Retina (tissue), 1 donor: ENCODE results near the gene S1PR5.

Experiments used
- DNase-seq: peaks from one replicate; pipeline ENCODE4 v3.0.0-alpha.2; 2016

S1PR5 gene

DNA sequence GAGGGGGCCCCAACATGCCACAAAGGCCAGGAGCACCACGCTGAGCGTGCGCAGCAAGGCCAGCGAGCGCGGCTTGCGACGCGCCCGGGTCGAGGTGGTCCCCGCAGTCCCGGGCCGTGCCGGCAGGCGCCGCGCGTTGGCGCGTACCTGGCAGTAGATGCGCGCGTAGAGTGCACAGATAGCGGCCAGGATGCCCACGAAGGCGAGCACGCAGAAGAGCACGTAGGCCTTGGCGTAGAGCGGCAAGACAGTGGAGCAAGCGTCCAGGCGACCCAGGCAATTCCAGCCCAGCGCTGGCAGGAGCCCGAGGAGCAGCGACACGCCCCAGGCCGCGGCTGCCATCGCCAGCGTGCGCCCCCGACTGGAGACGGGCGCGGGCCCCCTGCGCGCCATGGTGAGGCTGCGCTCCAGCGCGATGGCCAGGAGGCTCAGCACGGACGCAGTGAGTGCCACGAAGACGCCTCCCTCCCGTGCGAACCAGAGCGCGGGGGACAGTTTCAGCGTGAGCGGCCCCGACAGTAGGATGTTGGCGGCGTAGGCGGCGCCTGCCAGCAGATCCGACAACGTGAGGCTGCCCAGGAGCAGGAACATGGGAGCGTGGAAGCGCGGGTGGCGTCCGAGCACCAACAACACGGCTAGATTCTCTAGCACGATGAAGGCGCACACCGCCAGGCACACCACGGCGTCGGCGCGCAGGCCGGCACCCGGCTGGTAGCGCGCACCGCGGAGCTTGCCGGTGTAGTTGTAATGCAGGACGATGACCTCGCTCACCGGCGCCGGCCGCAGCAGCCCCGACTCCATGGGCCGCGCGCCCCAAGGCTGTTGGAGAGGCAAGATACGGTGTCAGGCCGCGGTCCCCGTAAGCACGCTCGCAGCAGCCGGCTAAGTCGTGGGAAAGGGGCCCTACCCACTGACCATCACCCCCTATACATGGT lies 2.8 kb downstream of the S1PR5 start:
- DNase-seq, result peak; percentile 71

DNA sequence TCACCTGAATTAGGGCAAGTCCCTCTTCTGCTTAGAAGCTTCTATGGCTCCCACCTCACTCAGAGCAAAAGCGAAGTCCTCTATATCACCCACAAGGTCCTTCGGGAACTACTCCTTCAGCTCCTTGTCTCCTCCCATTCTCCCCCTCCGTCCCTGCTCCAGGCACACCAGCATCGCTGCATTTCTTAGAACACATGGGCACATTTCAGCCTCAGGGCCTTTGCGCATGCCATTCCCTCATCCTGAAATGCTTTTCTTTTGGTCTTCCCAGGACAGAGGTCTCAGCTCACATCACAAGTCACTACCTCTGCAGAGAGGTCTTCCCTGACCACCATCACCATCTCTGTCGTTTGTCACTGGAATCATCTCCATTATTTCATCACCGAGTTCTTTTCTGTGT lies 4.0 kb downstream of the S1PR5 start:
- no peak for DNase-seq

DNA sequence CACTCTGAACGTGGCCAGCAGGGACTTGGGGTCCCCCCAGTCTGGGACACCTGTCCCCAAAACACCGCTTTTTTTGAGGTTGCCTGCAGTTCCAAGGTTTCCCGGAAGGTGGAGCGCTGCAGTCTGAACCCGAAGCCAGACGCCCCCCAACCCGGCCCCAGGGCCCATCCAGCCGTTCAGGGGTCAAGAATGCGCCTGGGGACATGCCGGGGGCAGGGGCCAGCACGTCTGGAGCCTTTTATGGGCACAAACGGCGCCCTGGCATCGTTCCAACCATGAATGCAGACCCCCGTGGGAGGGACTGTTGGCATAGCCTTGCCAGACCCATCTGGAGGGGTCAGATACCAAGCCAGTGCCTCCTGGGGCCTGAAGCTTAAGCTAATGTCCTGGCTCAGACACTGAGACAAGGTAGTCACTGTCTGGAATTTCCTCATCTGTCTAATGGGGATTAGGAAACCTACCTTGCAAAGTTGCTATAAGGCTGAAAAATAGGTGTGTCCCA lies 6.9 kb downstream of the S1PR5 start:
- DNase-seq, result peak; percentile 70

DNA sequence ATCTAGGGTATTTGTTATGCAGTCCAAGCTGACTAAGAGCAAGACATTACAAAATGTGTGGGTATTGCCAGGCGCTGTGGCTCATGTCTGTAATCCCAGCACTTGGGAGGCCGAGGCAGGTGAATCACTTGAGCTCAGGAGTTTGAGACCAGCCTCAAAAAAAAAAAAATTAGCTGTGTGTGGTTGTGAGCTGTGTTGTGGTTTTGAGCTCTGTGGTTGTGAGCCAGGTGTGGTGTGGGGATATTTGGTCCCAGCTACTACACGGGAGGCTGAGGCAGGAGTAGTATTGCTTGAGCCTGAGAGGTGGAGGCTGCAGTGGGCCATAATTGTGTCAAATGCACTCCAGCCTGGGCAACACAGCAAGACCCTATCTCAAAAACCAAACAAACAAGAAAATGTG lies 8.5 kb downstream of the S1PR5 start:
- DNase-seq, result no peak

DNA sequence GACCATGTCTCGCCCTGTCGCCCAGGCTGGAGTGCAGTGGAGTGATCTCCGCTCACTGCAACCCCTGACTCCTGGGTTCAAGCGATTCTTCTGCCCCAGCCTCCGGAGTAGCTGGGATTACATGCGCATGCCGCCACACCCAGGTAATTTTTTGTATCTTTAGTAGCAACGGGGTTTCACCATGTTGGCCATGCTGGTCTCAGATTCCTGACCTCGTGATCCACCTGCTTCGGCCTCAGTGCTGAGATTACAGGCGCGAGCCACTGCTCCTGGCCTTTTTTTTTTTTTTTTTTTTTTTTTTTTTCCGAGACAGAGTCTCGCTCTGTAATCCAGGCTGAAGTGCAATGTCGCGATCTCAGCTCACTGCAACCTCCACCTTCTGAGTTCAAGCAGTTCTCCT lies 9.2 kb downstream of the S1PR5 start:
- DNase-seq, result no peak

DNA sequence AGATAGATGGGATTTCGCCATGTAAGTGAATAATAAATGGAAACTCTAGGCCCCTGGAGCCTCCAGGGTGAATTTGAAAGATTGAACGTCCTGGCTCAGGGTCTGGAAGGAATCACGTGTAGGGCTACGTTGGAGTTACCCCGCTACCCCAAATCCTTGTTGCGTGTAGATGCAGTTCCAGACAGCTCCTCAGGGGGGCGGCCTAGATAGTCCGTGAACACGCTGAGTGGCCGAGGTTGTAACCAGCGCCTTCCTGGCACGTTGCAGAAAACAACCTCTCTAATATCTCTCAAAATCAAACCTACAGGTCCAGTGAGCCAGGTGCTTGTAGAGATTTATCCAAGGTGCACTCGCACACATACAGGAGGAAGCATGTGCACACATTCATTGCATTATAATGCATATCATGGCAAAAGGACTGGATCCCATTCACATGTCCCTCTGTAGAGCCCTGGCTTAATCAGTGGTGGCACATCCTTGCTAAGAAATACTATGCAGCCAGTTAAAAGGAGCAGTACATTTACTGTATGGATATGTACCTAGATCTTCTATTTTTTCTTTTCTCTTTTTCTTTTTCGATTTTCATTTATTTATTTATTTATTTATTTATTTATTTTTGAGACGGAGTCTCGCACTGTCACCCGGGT lies 11.5 kb downstream of the S1PR5 start:
- peak; percentile 63 for DNase-seq

DNA sequence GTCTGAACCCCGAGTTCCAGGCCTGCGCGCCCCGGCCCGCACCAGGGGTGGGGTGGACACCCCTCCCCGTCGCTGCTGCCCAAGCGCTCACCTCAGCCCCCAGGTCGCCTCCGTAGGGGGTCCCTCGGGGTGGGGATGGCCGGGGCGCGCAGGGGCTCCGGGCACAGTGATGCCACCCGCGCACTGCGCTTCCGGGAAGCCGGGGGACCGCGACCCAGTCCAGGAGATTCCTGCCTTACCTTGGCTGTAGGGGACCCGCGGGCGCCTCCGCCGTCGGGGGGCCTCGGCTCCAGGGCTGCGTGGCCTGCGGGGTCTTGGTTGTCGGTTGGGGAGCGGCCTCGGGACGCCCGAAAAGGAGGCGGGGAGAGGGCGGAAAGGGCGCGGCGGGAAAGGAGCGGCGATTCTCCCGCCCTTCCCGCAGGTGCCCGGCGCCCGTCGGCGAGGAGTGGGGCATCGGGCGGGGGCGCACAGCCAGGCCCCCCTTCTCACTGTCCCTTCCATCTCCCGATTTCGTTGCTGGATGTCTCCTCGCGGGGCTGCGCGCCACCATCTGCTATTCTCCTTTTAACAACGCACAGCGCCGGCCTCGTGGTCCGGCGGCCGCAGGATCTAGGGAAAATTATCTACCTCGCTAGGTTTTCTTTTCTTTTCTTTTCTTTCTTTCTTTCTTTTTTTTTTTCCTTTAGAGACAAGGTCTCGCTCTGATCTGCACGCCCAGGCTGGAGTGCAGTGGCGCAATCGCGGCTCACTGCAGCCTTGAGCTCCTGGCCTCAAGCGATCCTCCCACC lies 14.1 kb downstream of the S1PR5 start, which contains the start of gene KEAP1:
Gene KEAP1 (minus strand): TSS at position 355 of the 788 bp plus-strand sequence. CDS start 3,323 bp downstream, outside the sequence.
- peak; percentile 90 for DNase-seq

DNA sequence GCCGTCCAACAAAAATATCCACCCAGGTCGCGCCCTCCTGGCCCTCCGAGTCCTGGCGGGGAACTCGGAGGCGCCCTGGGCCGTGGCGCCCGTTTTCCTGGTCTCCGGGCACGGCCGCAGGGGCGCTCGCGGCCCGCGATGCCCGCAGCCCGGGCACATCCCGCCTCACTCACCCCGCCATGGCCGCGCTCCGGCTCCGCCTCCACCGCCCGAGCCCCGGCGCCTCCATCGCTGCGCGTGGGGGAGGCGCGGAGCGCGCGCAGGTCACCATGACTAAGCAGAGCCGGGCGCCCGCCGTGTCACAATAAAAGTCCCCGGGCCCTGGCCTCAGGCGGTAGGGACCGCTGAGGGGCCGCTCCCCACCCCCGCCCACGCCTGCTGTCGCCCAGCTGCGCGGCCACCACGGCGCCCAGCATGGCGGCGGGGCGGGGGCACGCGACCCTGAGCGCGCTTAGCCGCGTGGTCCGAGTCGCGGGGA lies 14.7 kb downstream of the S1PR5 start:
- peak; percentile 94 for DNase-seq

DNA sequence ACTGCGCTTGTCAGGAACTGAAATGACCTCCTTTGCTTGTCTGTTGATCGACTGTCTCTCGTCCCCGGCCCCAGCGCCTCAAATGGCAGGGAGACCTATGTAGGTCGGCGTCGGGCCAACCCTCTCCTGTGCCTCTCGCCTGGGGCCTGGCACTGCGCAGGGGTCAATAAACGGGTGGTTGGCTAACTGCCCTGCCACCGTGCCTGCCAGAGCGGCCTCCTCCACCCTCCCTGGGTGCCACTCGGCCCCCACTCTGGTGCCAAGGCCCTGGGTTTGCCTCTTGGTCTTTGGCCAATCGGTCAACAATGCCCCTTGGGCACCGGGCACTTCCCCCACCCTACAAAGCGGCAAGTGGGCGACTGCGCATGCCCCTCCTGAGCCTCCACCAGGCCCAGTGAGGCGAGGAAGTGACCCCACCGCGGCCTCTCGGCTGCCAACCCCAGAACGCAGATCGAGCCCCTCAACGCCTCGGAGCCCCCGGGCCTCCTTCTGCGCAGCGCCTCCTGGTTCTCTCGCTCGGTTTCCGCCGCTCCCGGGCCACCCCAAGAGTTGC lies 15.2 kb downstream of the S1PR5 start:
- DNase-seq, result peak; percentile 88

DNA sequence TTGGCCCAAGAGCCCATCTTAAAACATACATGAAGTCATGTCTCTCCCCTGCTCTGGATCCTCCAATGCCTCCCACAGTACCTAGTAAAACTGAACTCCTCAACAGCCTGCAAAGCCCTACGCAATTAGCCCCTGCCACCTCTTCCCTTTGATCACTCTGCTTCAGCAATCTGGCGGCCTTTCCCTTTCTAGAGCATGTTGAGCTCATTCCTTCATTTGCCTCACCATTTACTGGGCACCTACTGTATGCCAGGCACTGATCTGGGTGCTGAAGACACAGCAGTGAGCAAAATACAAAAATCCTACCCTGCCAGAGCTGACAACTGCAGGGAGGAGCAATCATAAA lies 17.0 kb downstream of the S1PR5 start:
- DNase-seq, result no peak

DNA sequence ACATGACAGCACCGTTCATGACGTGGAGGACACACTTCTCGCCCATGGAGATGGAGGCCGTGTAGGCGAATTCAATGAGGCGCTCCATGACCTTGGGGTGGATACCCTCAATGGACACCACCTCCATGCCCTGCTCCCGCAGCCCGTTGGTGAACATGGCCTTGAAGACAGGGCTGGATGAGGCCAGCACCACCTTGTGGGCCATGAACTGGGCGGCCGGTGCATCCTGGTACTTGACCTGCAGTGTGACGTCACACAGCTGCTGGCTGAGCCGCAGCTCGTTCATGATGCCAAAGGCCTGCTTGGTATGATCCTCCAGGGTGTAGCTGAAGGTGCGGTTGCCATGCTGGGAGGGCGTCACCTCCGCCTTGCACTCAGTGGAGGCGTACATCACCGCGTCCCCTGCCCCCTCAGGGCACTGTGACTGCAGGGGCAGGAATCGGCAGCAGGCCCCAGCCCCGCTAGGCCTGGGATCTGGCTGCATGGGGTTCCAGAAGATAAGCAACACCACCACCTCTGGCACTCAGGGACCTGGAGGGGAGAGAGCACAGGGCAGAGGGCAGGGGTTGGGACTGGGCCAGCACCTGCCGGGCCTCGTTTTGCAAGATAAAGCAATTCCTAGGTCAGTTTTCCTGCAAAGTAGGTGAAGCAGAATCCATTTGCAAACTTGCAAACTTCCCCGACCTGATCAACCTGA lies 17.5 kb downstream of the S1PR5 start:
- no peak for DNase-seq

DNA sequence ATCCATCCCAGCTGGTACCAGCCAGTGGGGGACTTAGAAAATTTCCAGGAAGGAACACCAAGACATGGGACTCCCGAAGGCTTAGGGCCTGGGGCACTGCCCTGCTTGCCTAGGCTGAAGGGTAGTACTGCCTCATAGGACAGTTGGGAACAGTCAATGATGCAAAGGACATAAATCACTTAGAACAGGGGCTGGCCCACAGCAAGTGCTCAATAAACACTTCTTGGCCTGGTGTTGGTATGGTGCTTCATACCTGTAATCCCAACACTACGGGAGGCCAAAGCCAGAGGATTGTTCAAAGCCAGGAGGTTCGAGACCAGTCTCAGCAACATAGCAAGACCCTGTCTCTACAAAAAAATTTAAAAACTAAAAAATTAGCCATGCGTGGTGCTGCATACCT lies 19.9 kb downstream of the S1PR5 start:
- DNase-seq, result no peak

DNA sequence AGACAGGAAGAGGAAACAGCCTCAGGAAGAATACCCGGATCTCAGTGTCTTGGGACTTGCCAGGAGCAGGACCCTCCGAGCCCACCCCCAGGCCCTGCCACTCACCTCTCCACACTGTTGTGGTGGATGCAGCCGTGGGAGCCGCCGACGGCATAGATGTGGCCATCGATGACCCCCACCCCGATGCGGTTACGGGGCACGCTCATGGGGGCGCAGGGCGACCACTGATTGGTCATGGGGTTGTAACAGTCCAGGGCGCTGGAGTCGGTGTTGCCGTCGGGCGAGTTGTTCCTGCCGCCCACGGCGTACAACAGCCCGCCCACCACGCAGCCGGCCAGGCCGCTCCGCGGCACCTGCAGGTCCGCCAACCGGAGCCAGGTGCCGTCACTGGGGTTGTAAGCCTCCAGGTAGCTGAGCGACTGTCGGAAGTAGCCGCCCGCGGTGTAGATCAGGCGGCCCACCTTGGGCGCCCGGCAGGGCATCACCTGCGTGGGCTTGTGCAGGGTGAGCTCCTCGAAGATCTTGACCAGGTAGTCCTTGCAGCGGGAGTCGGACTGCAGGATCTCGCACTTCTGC lies 25.7 kb downstream of the S1PR5 start:
- no peak for DNase-seq

DNA sequence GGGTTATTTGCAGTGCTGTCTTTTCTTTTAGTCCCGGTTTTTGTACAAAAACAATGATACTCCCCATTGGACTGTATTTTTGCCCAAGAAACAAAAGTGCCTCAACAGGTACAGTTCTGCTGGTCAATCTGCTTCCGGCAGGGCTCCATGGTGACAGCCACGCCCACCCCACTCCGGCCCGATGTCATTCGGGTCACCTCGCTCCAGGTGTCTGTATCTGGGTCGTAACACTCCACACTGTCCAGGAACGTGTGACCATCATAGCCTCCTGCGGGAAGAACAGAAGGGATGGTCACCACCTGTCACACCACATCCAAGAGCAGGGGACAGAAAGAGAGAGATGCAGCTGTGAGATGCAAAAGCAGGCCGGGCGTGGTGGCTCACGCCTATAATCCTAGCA lies 30.7 kb downstream of the S1PR5 start:
- no peak for DNase-seq

DNA sequence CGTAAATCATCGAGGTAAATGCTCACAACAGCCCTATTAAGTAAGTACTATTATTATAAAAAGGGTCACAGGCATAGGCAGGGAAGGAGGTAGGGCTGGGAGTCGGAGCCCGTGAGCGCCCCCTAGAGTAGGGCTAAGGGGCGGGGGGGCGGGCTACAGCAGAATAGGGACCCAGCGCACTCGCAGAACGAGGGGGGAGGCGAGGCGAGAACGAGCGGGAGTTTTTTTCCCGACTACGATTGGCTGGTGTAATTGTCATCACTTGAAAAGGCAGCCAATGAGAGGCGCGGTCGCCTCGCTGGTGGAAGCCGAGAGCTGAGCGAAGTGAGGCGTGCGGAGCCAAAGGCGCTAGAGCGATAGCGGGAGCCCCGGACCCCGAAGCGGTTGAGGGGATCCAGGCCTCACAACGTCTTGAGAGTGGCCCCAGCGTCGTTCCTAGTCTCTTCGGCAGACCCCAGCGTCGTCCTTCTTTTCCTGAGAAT lies 38.3 kb downstream of the S1PR5 start:
- peak; percentile 85 for DNase-seq

DNA sequence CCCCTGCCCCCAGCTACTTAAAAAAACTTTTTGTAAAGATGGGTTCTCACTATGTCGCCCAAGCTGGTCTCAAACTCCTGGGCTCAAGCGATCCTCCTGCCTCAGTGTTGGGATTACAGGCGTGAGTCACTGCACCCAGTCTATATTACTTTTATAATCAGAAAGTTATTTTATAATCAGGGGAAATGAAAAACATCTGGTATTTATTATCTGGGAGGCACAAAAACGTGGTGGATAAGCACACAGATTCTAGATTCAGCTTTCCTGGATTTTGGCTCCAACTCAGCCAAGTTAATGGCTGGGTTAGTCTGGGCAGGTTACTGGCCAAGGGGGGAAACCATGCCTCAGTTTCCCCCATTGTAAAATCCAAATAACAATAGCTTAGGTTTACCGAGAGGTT lies 38.8 kb downstream of the S1PR5 start:
- DNase-seq, result no peak

DNA sequence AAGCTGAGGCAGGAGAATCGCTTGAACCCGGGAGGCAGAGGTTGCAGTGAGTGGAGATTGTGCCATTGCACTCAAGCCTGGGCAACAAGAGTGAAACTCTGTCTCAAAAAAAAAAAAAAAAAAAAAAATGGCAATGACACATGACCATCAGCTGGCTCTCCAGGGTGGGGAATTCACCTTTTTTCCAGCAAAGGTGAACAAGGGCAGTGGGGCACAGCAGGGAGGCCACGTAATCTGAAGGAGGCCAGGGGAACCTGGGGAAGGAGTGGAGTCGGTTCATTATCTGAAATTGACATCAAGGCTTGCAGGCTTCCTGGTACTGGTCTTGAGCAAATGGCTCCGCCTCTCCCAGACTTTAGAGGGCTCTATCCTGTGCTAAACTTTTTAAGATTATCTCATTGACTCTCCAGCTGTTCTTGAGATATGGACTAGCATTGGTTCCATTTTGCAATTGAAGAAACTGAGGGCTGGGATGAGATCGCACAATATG lies 42.2 kb downstream of the S1PR5 start:
- no peak for DNase-seq

DNA sequence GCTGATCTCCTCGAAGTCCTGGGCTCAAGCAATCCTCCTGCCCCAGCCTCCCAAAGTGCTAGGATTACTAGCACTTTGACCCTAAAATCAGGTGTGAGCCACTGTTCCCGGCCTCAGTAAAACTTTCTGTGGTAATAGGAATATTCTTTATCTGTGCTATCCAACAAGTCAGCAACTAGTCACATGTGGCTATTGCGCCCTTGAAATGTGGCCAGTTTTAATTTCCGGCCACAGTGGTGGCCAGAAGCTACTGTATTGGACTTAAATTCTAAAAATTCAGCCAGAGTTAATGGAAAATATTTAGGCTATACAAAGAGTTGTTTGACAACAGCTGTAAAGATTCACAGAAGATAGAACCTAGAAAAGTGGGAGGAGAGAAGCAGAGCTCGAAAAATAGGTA lies 44.1 kb downstream of the S1PR5 start:
- DNase-seq, result no peak

DNA sequence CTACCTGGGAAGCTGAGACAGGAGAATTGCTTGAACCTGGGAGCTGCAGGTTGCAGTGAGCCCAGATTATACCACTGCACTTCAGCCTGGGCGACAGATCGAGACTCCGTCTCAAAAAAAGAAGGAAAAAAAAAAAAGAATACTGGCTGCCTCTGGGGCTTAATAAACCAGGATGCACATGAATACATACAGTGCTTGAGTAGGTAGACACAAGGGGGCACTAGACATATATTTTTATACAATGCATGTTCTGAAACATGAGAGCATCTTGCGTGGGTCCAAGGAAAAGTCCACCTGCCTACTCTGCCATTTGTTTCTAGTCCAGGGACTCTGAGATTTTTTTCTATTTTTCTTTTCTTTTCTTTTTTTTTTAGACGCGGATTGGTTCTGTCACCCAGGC lies 45.3 kb downstream of the S1PR5 start:
- DNase-seq, result no peak

DNA sequence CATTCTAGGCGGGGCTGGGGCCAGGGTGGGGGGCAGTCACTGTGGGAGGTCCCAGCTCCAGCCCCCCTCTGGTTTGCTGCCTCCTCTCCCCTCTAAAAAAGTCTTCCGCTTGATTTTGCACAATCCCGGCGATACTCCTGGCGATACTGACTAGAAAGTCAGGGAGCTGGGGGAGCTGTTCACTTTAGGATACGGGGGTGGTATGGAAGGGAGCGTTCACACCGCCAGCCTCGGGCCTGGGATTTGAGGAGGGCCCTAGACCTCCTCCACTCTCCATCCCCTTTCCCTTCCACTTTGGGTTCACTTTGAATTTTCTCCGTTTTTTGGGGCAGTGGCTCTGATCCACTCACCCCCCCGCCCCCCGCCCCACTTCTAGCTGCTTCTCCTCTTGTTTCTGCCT lies 49.1 kb downstream of the S1PR5 start:
- no peak for DNase-seq

DNA sequence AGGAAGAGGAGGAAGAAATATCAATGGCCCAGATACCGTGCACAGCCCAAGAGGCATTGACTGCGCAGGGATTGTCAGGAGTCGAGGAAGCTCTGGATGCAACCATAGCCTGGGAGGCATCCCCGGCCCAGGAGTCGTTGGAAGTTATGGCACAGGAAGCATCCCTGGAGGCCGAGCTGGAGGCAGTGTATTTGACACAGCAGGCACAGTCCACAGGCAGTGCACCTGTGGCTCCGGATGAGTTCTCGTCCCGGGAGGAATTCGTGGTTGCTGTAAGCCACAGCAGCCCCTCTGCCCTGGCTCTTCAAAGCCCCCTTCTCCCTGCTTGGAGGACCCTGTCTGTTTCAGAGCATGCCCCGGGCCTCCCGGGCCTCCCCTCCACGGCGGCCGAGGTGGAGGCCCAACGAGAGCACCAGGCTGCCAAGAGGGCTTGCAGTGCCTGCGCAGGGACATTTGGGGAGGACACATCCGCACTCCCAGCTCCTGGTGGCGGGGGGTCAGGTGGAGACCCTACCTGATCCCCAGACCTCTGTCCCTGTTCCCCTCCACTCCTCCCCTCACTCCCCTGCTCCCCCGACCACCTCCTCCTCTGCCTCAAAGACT lies 50.0 kb downstream of the S1PR5 start:
- DNase-seq, result no peak
